ENCODE results near the gene NBAS.
"Not testable (repeated sequence)": the region's sequence is repeated elsewhere in the genome, so short reads cannot be mapped to it uniquely, and the experiment has no call there.

Gene NBAS

GRCh38 chr2:15517793-15518192 lies 43.3 kb downstream of the NBAS start:
- no peak overlapping the region for H3K4me3 ChIP-seq
- TF ChIP-seq EZH2 (IDR thresholded peaks at IDR 0.05) (no peak), POLR2AphosphoS5 (IDR thresholded peaks at IDR 0.05; ENCODE audit: borderline replicate concordance, low read depth, low read length) (no peak), FOXP2 (optimal IDR thresholded peaks at IDR 0.05; ENCODE audit: control extremely low read depth, extremely low read length, insufficient read depth) (no peak)
- H3K36me3 ChIP-seq (ENCODE audit: insufficient read depth, low read length), result no peaks in the 10 kb centered on the region; the same call in 1 of the 2 replicates
- H3K27ac ChIP-seq, result no peak overlapping the region
- no peak overlapping the region for H3K9ac ChIP-seq (ENCODE audit: insufficient read length)
- H3K9me3 ChIP-seq (ENCODE audit: low read depth, low read length), result no peaks in the 10 kb centered on the region
- DNase-seq (ENCODE audit: low read depth, low spot score), result no peak

- peak overlapping the region; percentile 26 for H3K9ac ChIP-seq (ENCODE audit: insufficient read length)
- peaks cover 17% of the 10 kb centered on the region for H3K36me3 ChIP-seq (ENCODE audit: insufficient read depth, low read length)
- TF ChIP-seq FOXP2 (optimal IDR thresholded peaks at IDR 0.05; ENCODE audit: control extremely low read depth, extremely low read length, insufficient read depth), result no peak
- TF ChIP-seq POLR2AphosphoS5 (IDR thresholded peaks at IDR 0.05; ENCODE audit: borderline replicate concordance, low read depth, low read length), result no peak
- no peak for TF ChIP-seq EZH2 (IDR thresholded peaks at IDR 0.05)
These were observed 49.4 kb downstream of the NBAS start for GRCh38 chr2:15511686-15512085.

GRCh38 chr2:15510552-15510951 lies 50.6 kb downstream of the NBAS start:
- no peak for DNase-seq (ENCODE audit: low read depth, low spot score)
- Histone ChIP-seq H3K9me3 (ENCODE audit: low read depth, low read length) (no peaks in the 10 kb centered on the region), H3K36me3 (ENCODE audit: insufficient read depth, low read length) (peaks cover 17% of the 10 kb centered on the region), H3K4me3 (no peak overlapping the region), H3K27ac (peak overlapping the region; percentile 67; the same call in 1 of the 2 replicates), H3K9ac (ENCODE audit: insufficient read length) (no peak overlapping the region)
- no peak for TF ChIP-seq POLR2AphosphoS5 (IDR thresholded peaks at IDR 0.05; ENCODE audit: borderline replicate concordance, low read depth, low read length)
- TF ChIP-seq FOXP2 (optimal IDR thresholded peaks at IDR 0.05; ENCODE audit: control extremely low read depth, extremely low read length, insufficient read depth), result no peak
- TF ChIP-seq EZH2 (IDR thresholded peaks at IDR 0.05), result no peak

More at GRCh38 chr2:15511686-15512085, 49.4 kb downstream of the NBAS start:
- no peak overlapping the region for H3K4me3 ChIP-seq
- H3K27ac ChIP-seq, result peak overlapping the region; percentile 67; the same call in 1 of the 2 replicates
- DNase-seq (ENCODE audit: low read depth, low spot score), result no peak
- H3K9me3 ChIP-seq (ENCODE audit: low read depth, low read length), result no peaks in the 10 kb centered on the region

GRCh38 chr2:15510131-15510530 lies 51.0 kb downstream of the NBAS start:
- no peak for TF ChIP-seq EZH2 (IDR thresholded peaks at IDR 0.05)
- no peak for TF ChIP-seq POLR2AphosphoS5 (IDR thresholded peaks at IDR 0.05; ENCODE audit: borderline replicate concordance, low read depth, low read length)
- no peak for TF ChIP-seq FOXP2 (optimal IDR thresholded peaks at IDR 0.05; ENCODE audit: control extremely low read depth, extremely low read length, insufficient read depth)
- Histone ChIP-seq H3K27ac (no peak overlapping the region), H3K9ac (ENCODE audit: insufficient read length) (no peak overlapping the region), H3K4me3 (no peak overlapping the region), H3K9me3 (ENCODE audit: low read depth, low read length) (no peaks in the 10 kb centered on the region), H3K36me3 (ENCODE audit: insufficient read depth, low read length) (peaks cover 18% of the 10 kb centered on the region)
- DNase-seq (ENCODE audit: low read depth, low spot score), result no peak

- DNase-seq (ENCODE audit: low read depth, low spot score), result no peak
- Histone ChIP-seq H3K9ac (ENCODE audit: insufficient read length) (no peak overlapping the region), H3K4me3 (no peak overlapping the region), H3K36me3 (ENCODE audit: insufficient read depth, low read length) (peaks cover 28% of the 10 kb centered on the region), H3K9me3 (ENCODE audit: low read depth, low read length) (no peaks in the 10 kb centered on the region), H3K27ac (0 out of 2 replicates have a peak overlapping the region, but pooled peaks have one; percentile 31)
- no peak for TF ChIP-seq POLR2AphosphoS5 (IDR thresholded peaks at IDR 0.05; ENCODE audit: borderline replicate concordance, low read depth, low read length)
- no peak for TF ChIP-seq FOXP2 (optimal IDR thresholded peaks at IDR 0.05; ENCODE audit: control extremely low read depth, extremely low read length, insufficient read depth)
- no peak for TF ChIP-seq EZH2 (IDR thresholded peaks at IDR 0.05)
These were observed 53.4 kb downstream of the NBAS start for GRCh38 chr2:15507697-15508096.

GRCh38 chr2:15507061-15507460 lies 54.1 kb downstream of the NBAS start:
- peaks cover 22% of the 10 kb centered on the region for H3K36me3 ChIP-seq (ENCODE audit: insufficient read depth, low read length)

GRCh38 chr2:15506229-15506819 lies 54.8 kb downstream of the NBAS start:
- H3K4me3 ChIP-seq, result no peak overlapping the region
- no peak overlapping the region for H3K9ac ChIP-seq (ENCODE audit: insufficient read length)
- TF ChIP-seq FOXP2 (optimal IDR thresholded peaks at IDR 0.05; ENCODE audit: control extremely low read depth, extremely low read length, insufficient read depth), result no peak
- TF ChIP-seq EZH2 (IDR thresholded peaks at IDR 0.05), result no peak
- no peak for TF ChIP-seq POLR2AphosphoS5 (IDR thresholded peaks at IDR 0.05; ENCODE audit: borderline replicate concordance, low read depth, low read length)
- no peaks in the 10 kb centered on the region for H3K9me3 ChIP-seq (ENCODE audit: low read depth, low read length)
- H3K27ac ChIP-seq, result peak overlapping the region; percentile 79
- DNase-seq (ENCODE audit: low read depth, low spot score), result no peak
- peaks cover 22% of the 10 kb centered on the region for H3K36me3 ChIP-seq (ENCODE audit: insufficient read depth, low read length)

More at GRCh38 chr2:15507061-15507460, 54.1 kb downstream of the NBAS start:
- Histone ChIP-seq H3K4me3 (no peak overlapping the region), H3K27ac (peak overlapping the region; percentile 79; the same call in 1 of the 2 replicates), H3K9me3 (ENCODE audit: low read depth, low read length) (no peaks in the 10 kb centered on the region), H3K9ac (ENCODE audit: insufficient read length) (no peak overlapping the region)
- DNase-seq (ENCODE audit: low read depth, low spot score), result no peak
- TF ChIP-seq POLR2AphosphoS5 (IDR thresholded peaks at IDR 0.05; ENCODE audit: borderline replicate concordance, low read depth, low read length) (no peak), EZH2 (IDR thresholded peaks at IDR 0.05) (no peak), FOXP2 (optimal IDR thresholded peaks at IDR 0.05; ENCODE audit: control extremely low read depth, extremely low read length, insufficient read depth) (no peak)

- H3K36me3 ChIP-seq (ENCODE audit: insufficient read depth, low read length), result peaks cover 12% of the 10 kb centered on the region
- H3K9ac ChIP-seq (ENCODE audit: insufficient read length), result no peak overlapping the region
- TF ChIP-seq POLR2AphosphoS5 (IDR thresholded peaks at IDR 0.05; ENCODE audit: borderline replicate concordance, low read depth, low read length) (no peak), FOXP2 (optimal IDR thresholded peaks at IDR 0.05; ENCODE audit: control extremely low read depth, extremely low read length, insufficient read depth) (no peak), EZH2 (IDR thresholded peaks at IDR 0.05) (no peak)
These were observed 56.1 kb downstream of the NBAS start for GRCh38 chr2:15504882-15505663.

GRCh38 chr2:15499251-15499650 lies 61.9 kb downstream of the NBAS start:
- peaks cover 18% of the 10 kb centered on the region; the same call in 1 of the 2 replicates for H3K36me3 ChIP-seq (ENCODE audit: insufficient read depth, low read length)
- DNase-seq (ENCODE audit: low read depth, low spot score); H3K27ac ChIP-seq; H3K4me3 ChIP-seq; H3K9ac ChIP-seq (ENCODE audit: insufficient read length); H3K9me3 ChIP-seq (ENCODE audit: low read depth, low read length): not testable (repeated sequence)

More at GRCh38 chr2:15504882-15505663, 56.1 kb downstream of the NBAS start:
- DNase-seq (ENCODE audit: low read depth, low spot score), result no peak
- Histone ChIP-seq H3K4me3 (no peak overlapping the region), H3K9me3 (ENCODE audit: low read depth, low read length) (no peaks in the 10 kb centered on the region), H3K27ac (no peak overlapping the region)

Data from SK-N-MC (cell line).